IMR-90 (cell line): ENCODE results near the gene RSRC1. TPM values are rescaled to one million over a fixed set of nuclear protein-coding genes. Genes with fewer than 3 reads are reported as not detected.

Experiments
- ATAC-seq: fragments of 200-7000 bp; cut with Tn5 transposase; 2 replicates; pipeline ENCODE4 v1.9.1; 2020; ENCODE audit warnings: low read depth, mild to moderate bottlenecking, moderate library complexity
- BruUV-seq: library from RNA; stranded (reverse); fragments of 400-500 nt; replicated peaks from 2 replicates; lab custom pipeline; 2021; lab: Mats Ljungman, UMichigan
- CTCF ChIA-PET: fragments of 300-600 bp; formaldehyde crosslinking; extraction: SDS; loops from one replicate; lab custom pipeline; 2021; ENCODE audit warnings: antibody characterized with exemption; lab: Yijun Ruan, JAX
- POLR2A ChIA-PET: fragments of 300-600 bp; sonication (Branson Sonifier 250); formaldehyde crosslinking; loops from one replicate; lab custom pipeline; 2022; ENCODE audit warnings: antibody characterized with exemption; ENCODE audit not compliant: unreplicated experiment; lab: Charles Lee
- DNase-seq: peaks from one replicate; pipeline ENCODE4 v3.0.0; 2013
- H2AFZ ChIP-seq: replicated peaks from 2 replicates; pipeline ENCODE3; 2013; ENCODE audit warnings: low read length, mild to moderate bottlenecking; ENCODE audit not compliant: poor library complexity
- H2AK5ac ChIP-seq: 2 replicates; pipeline ENCODE4 v1.6.1; 2013; ENCODE audit warnings: low read depth, low read length, inconsistent platforms
- H2AK9ac ChIP-seq: replicated peaks from 2 replicates; pipeline ENCODE3; 2013; ENCODE audit warnings: mild to moderate bottlenecking, low read depth, low read length, moderate library complexity; ENCODE audit not compliant: poor library complexity
- H2BK120ac ChIP-seq: 2 replicates; pipeline ENCODE4 v1.6.1; 2013; ENCODE audit warnings: low read depth, low read length, inconsistent platforms
- H2BK15ac ChIP-seq: 3 replicates; pipeline ENCODE4 v1.6.1; 2013; ENCODE audit warnings: low read depth, low read length, inconsistent platforms
- H2BK20ac ChIP-seq: 2 replicates; pipeline ENCODE4 v1.6.1; 2013; ENCODE audit warnings: low read depth, mild to moderate bottlenecking, inconsistent platforms, low read length, moderate library complexity
- H2BK5ac ChIP-seq: 2 replicates; pipeline ENCODE4 v1.6.1; 2013; ENCODE audit warnings: mild to moderate bottlenecking, low read depth, low read length, inconsistent platforms; ENCODE audit not compliant: poor library complexity, severe bottlenecking
- H3K14ac ChIP-seq: replicated peaks from 2 replicates; pipeline ENCODE4 v1.6.1; 2013; ENCODE audit warnings: low read depth, low read length, inconsistent platforms
- H3K18ac ChIP-seq: 2 replicates; pipeline ENCODE4 v1.6.1; 2013; ENCODE audit warnings: low read depth, low read length, control low read depth
- H3K23ac ChIP-seq: 2 replicates; pipeline ENCODE4 v1.6.1; 2013; ENCODE audit warnings: low read depth, low read length, inconsistent platforms
- H3K27ac ChIP-seq: 2 replicates; pipeline ENCODE4 v1.5.1; 2013; ENCODE audit warnings: mild to moderate bottlenecking, control low read depth, low read length; ENCODE audit not compliant: insufficient read depth
- H3K27me3 ChIP-seq: 2 replicates; pipeline ENCODE4 v1.6.1; 2013; ENCODE audit warnings: low read length; ENCODE audit not compliant: control insufficient read depth, insufficient read depth
- H3K36me3 ChIP-seq: 2 replicates; pipeline ENCODE4 v1.6.1; 2013; ENCODE audit warnings: low read length, mixed read lengths; ENCODE audit not compliant: control insufficient read depth, insufficient read depth
- H3K4ac ChIP-seq: 2 replicates; pipeline ENCODE4 v1.6.1; 2013; ENCODE audit warnings: low read depth, low read length, inconsistent platforms
- H3K4me1 ChIP-seq: 2 replicates; pipeline ENCODE4 v1.6.1; 2013; ENCODE audit warnings: low read length, mixed read lengths; ENCODE audit not compliant: control insufficient read depth, insufficient read depth
- H3K4me2 ChIP-seq: 2 replicates; pipeline ENCODE4 v1.6.1; 2013; ENCODE audit warnings: low read depth, mild to moderate bottlenecking, control low read depth, low read length, moderate library complexity
- H3K4me3 ChIP-seq: 2 replicates; pipeline ENCODE4 v1.5.1; 2013; ENCODE audit warnings: low read depth, mild to moderate bottlenecking, control low read depth, low read length, moderate library complexity; ENCODE audit not compliant: insufficient read depth
- H3K56ac ChIP-seq: 2 replicates; pipeline ENCODE4 v1.6.1; 2013; ENCODE audit warnings: low read length, inconsistent platforms; ENCODE audit not compliant: insufficient read depth; ENCODE audit errors: extremely low read depth
- H3K79me1 ChIP-seq, 2 experiments: 2 replicates each; pipeline ENCODE4 v1.6.1; 2013; ENCODE audit warnings: low read length in 2 of 2, inconsistent platforms in 1 of 2, low read depth in 1 of 2
- H3K9ac ChIP-seq: 2 replicates; pipeline ENCODE4 v1.6.1; 2013; ENCODE audit warnings: low read depth, low read length, control low read depth
- H3K9me1 ChIP-seq: 2 replicates; pipeline ENCODE4 v1.6.1; 2013; ENCODE audit warnings: low read length, inconsistent platforms; ENCODE audit not compliant: insufficient read depth
- H3K9me3 ChIP-seq: 2 replicates; pipeline ENCODE4 v1.6.1; 2013; ENCODE audit warnings: low read length; ENCODE audit not compliant: control insufficient read depth, insufficient read depth
- H4K20me1 ChIP-seq: 2 replicates; pipeline ENCODE4 v1.6.1; 2013; ENCODE audit warnings: low read length, inconsistent platforms; ENCODE audit not compliant: insufficient read depth
- H4K5ac ChIP-seq: 2 replicates; pipeline ENCODE4 v1.6.1; 2013; ENCODE audit warnings: mild to moderate bottlenecking, low read depth, low read length, control low read depth
- H4K8ac ChIP-seq, 2 experiments: 2 replicates each; pipeline ENCODE4 v1.6.1; 2013; ENCODE audit warnings: low read depth in 2 of 2, low read length in 2 of 2, control low read depth in 1 of 2, inconsistent platforms in 1 of 2
- H4K91ac ChIP-seq: 2 replicates; pipeline ENCODE4 v1.6.1; 2013; ENCODE audit warnings: low read depth, low read length, inconsistent platforms; ENCODE audit not compliant: insufficient read depth
- CEBPB ChIP-seq: IDR thresholded peaks from 2 replicates; pipeline ENCODE4 v1.6.1; 2012; ENCODE audit warnings: low read depth, low read length, improper control_type of control experiment
- CHD1 ChIP-seq: IDR thresholded peaks from 2 replicates; pipeline ENCODE4 v1.6.1; 2012; ENCODE audit warnings: low read depth, low read length, improper control_type of control experiment
- CTCF ChIP-seq: conservative IDR thresholded peaks from 2 replicates; pipeline ENCODE4 v1.5.1; 2012; ENCODE audit warnings: mild to moderate bottlenecking, low read depth, low read length, improper control_type of control experiment
- MAFK ChIP-seq: IDR thresholded peaks from 2 replicates; pipeline ENCODE4 v1.6.1; 2012; ENCODE audit warnings: low read depth, low read length, improper control_type of control experiment
- MXI1 ChIP-seq: IDR thresholded peaks from 2 replicates; pipeline ENCODE4 v1.6.1; 2012; ENCODE audit warnings: low read depth, mild to moderate bottlenecking, low read length, moderate library complexity, borderline replicate concordance
- POLR2A ChIP-seq: IDR thresholded peaks from 2 replicates; pipeline ENCODE4 v1.6.1; 2012; ENCODE audit warnings: mild to moderate bottlenecking, low read depth, low read length
- RCOR1 ChIP-seq: IDR thresholded peaks from 2 replicates; pipeline ENCODE4 v1.6.1; 2012; ENCODE audit warnings: mild to moderate bottlenecking, low read length, improper control_type of control experiment; ENCODE audit not compliant: insufficient replicate concordance
- RFX5 ChIP-seq: IDR thresholded peaks from 2 replicates; pipeline ENCODE4 v1.8.0; 2012; ENCODE audit warnings: low read depth, mild to moderate bottlenecking, low read length, moderate library complexity
- SMC3 ChIP-seq: fragments of 150-350 bp; IDR thresholded peaks from 2 replicates; pipeline ENCODE4 v1.6.1; 2016; ENCODE audit warnings: low read depth, mild to moderate bottlenecking, antibody characterized with exemption, low read length, moderate library complexity
- WGBS, 2 experiments: methylation state at CpG; one replicate each; pipeline versions ENCODE4 v1.1.5 to v1.1.7; 2013; ENCODE audit warnings: missing lambda C conversion rate in 2 of 2; ENCODE audit not compliant: insufficient read length in 1 of 2; ENCODE audit errors: extremely low coverage in 2 of 2; 5-methylcytosine and 5-hydroxymethylcytosine counted together
- dilution Hi-C: fragments of 300-500 bp; cut with HindIII; formaldehyde crosslinking; loops from one replicate; pipeline ENCODE4 v1.14.3; 2018; ENCODE audit warnings: low sequenced_read_pairs; ENCODE audit not compliant: unreplicated experiment
- in situ Hi-C: fragments of 300-500 bp; cut with MboI; formaldehyde crosslinking; loops from 3 replicates; pipeline ENCODE4 v1.14.3; 2019; ENCODE audit warnings: low sequenced_read_pairs, inconsistent platforms, mixed read lengths
- intact Hi-C: fragments of 100-400 bp; cut with micrococcal nuclease; formaldehyde crosslinking; loops from 2 replicates; pipeline ENCODE4 v1.10.0; 2022
- polyA plus RNA-seq, 3 experiments: library from polyadenylated mRNA; depleted of rRNA; stranded (reverse); fragments of >200 nt; gene quantifications; 2 replicates each; pipeline ENCODE4 v1.2.3, GENCODE V29; 2012; ENCODE audit warnings: low replicate concordance in 1 of 3
- total RNA-seq: library from RNA; depleted of rRNA; stranded (reverse); fragments of >200 nt; gene quantifications from 2 replicates; pipeline ENCODE4 v1.2.3, GENCODE V29; 2012
- TF ChIP-seq, protein P1 (sequence below): fragments of 150-350 bp; IDR thresholded peaks from 2 replicates; pipeline ENCODE4 v1.6.1; 2016; ENCODE audit warnings: low read depth, mild to moderate bottlenecking, low read length, moderate library complexity, borderline replicate concordance
- TF ChIP-seq, protein P2 (sequence below): fragments of 150-350 bp; IDR thresholded peaks from 2 replicates; pipeline ENCODE4 v1.6.1; 2017; ENCODE audit warnings: mild to moderate bottlenecking, antibody characterized with exemption, low read length, low read depth

Gene RSRC1
- total and polyA plus RNA-seq, 2 of the 4 experiments (the other 2 are of a cell fraction): 3.8 to 41.8 TPM

GRCh38 chr3:158249183-158249582 lies 139.3 kb downstream of the RSRC1 start:
- H4K20me1 ChIP-seq: no peaks in the 10 kb centered on the region
- H4K8ac ChIP-seq: no peak overlapping the region
- H3K56ac ChIP-seq: no peak overlapping the region
- no peak overlapping the region for H4K5ac ChIP-seq
- ChIA-PET CTCF (no interaction called here), POLR2A (interaction anchor here (0.5 kb wide), 1 partner anchor 16 kb away, joined by 3 read pairs; no protein-coding TSS in a partner anchor)
- H3K27me3 ChIP-seq: no peaks in the 10 kb centered on the region
- H2BK5ac ChIP-seq: no peak overlapping the region
- in situ Hi-C loops (no loop called here), intact Hi-C loops (no loop called here), dilution Hi-C loops (no loop called here)
- DNase-seq (no peak), ATAC-seq (no peak)
- no peak overlapping the region for H3K23ac ChIP-seq
- no peak overlapping the region for H3K9ac ChIP-seq
- H3K36me3 ChIP-seq: no peaks in the 10 kb centered on the region
- no peaks in the 10 kb centered on the region; the same call in 1 of the 2 replicates for H3K9me1 ChIP-seq
- no peak overlapping the region for H2BK120ac ChIP-seq
- H2AFZ ChIP-seq: no peak overlapping the region
- no peaks in the 10 kb centered on the region for H3K4me1 ChIP-seq
- H3K79me1 ChIP-seq: no peaks in the 10 kb centered on the region; a peak in 1 of 4 replicates
- no peak overlapping the region for H2AK5ac ChIP-seq
- no peak overlapping the region for H3K18ac ChIP-seq
- H3K27ac ChIP-seq: no peak overlapping the region
- TF ChIP-seq MXI1 (no peak), SMC3 (no peak), RCOR1 (no peak), MAFK (no peak), POLR2A (no peak), RFX5 (no peak), CHD1 (no peak), CTCF (no peak), CEBPB (no peak)
- TF ChIP-seq, protein P1, sequence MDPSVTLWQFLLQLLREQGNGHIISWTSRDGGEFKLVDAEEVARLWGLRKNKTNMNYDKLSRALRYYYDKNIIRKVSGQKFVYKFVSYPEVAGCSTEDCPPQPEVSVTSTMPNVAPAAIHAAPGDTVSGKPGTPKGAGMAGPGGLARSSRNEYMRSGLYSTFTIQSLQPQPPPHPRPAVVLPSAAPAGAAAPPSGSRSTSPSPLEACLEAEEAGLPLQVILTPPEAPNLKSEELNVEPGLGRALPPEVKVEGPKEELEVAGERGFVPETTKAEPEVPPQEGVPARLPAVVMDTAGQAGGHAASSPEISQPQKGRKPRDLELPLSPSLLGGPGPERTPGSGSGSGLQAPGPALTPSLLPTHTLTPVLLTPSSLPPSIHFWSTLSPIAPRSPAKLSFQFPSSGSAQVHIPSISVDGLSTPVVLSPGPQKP: no peak
- TF ChIP-seq, protein P2, sequence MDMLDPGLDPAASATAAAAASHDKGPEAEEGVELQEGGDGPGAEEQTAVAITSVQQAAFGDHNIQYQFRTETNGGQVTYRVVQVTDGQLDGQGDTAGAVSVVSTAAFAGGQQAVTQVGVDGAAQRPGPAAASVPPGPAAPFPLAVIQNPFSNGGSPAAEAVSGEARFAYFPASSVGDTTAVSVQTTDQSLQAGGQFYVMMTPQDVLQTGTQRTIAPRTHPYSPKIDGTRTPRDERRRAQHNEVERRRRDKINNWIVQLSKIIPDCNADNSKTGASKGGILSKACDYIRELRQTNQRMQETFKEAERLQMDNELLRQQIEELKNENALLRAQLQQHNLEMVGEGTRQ: no peak
- H2BK20ac ChIP-seq: no peak overlapping the region
- H3K4me3 ChIP-seq: no peak overlapping the region
- WGBS, 2 experiments: no CpG with 5 or more reads among the region's 2 CpGs
- H2AK9ac ChIP-seq: no peak overlapping the region
- no peak overlapping the region for H4K91ac ChIP-seq
- BruUV-seq: no TSS peak
- no peak overlapping the region for H3K4ac ChIP-seq
- no peaks in the 10 kb centered on the region for H3K9me3 ChIP-seq
- H3K14ac ChIP-seq: no peak overlapping the region
- H2BK15ac ChIP-seq: no peak overlapping the region
- H3K4me2 ChIP-seq: no peak overlapping the region
